Trophoblast cell (in vitro differentiated cells and primary cell): ENCODE data around the gene RIN3.
"Not testable (repeated sequence)": the region's sequence is repeated elsewhere in the genome, so short reads cannot be mapped to it uniquely, and the experiment has no call there.

Experiments used
- DNase-seq, 2 donors: peaks; one replicate each; pipeline ENCODE4 v3.0.0-alpha.2; 2016
- H2AFZ ChIP-seq: 2 replicates; pipeline ENCODE4 v1.6.1; 2013; ENCODE audit warnings: low read length, moderate library complexity, mild to moderate bottlenecking; ENCODE audit not compliant: insufficient read depth, poor library complexity
- H2AK5ac ChIP-seq: 2 replicates; pipeline ENCODE4 v1.6.1; 2013; ENCODE audit warnings: mild to moderate bottlenecking, low read length
- H2BK120ac ChIP-seq: 2 replicates; pipeline ENCODE4 v1.6.1; 2013; ENCODE audit warnings: low read length, mild to moderate bottlenecking, moderate library complexity; ENCODE audit not compliant: insufficient read depth, poor library complexity
- H2BK12ac ChIP-seq: 2 replicates; pipeline ENCODE4 v1.6.1; 2013; ENCODE audit warnings: mild to moderate bottlenecking, low read length, moderate library complexity
- H2BK5ac ChIP-seq: 2 replicates; pipeline ENCODE4 v1.6.1; 2013; ENCODE audit warnings: low read length, low read depth, moderate library complexity, mild to moderate bottlenecking; ENCODE audit not compliant: poor library complexity
- H3K14ac ChIP-seq: 2 replicates; pipeline ENCODE4 v1.6.1; 2013; ENCODE audit warnings: mild to moderate bottlenecking, low read length
- H3K18ac ChIP-seq: 2 replicates; pipeline ENCODE4 v1.6.1; 2013; ENCODE audit warnings: mild to moderate bottlenecking, low read length
- H3K23ac ChIP-seq: 2 replicates; pipeline ENCODE4 v1.6.1; 2013; ENCODE audit warnings: low read length
- H3K27ac ChIP-seq: 2 replicates; pipeline ENCODE4 v1.5.1; 2013; ENCODE audit warnings: low read depth, mild to moderate bottlenecking, inconsistent platforms, low read length, moderate library complexity
- H3K27me3 ChIP-seq: 2 replicates; pipeline ENCODE4 v1.6.1; 2013; ENCODE audit warnings: inconsistent platforms, mild to moderate bottlenecking, low read length, moderate library complexity; ENCODE audit not compliant: insufficient read depth
- H3K36me3 ChIP-seq, 2 experiments: 1 replicate in 1 of 2; 2 replicates in 1 of 2; pipeline ENCODE4 v1.6.1; 2013; ENCODE audit warnings: low read length in 2 of 2, mild to moderate bottlenecking in 2 of 2, moderate library complexity in 1 of 2; ENCODE audit not compliant: insufficient read depth in 2 of 2, control insufficient read depth in 1 of 2
- H3K4ac ChIP-seq: 2 replicates; pipeline ENCODE4 v1.6.1; 2013; ENCODE audit warnings: low read depth, mild to moderate bottlenecking, low read length, moderate library complexity
- H3K4me1 ChIP-seq, 2 experiments: 1 replicate in 1 of 2; 2 replicates in 1 of 2; pipeline ENCODE4 v1.6.1; 2013; ENCODE audit warnings: low read length in 2 of 2, mild to moderate bottlenecking in 2 of 2, moderate library complexity in 1 of 2; ENCODE audit not compliant: insufficient read depth in 2 of 2, control insufficient read depth in 1 of 2
- H3K4me2 ChIP-seq: 2 replicates; pipeline ENCODE4 v1.6.1; 2013; ENCODE audit warnings: inconsistent platforms, mild to moderate bottlenecking, low read length, moderate library complexity
- H3K4me3 ChIP-seq: 2 replicates; pipeline ENCODE4 v1.5.1; 2013; ENCODE audit warnings: mild to moderate bottlenecking, low read depth, low read length, inconsistent platforms
- H3K79me1 ChIP-seq: one replicate; pipeline ENCODE4 v1.6.1; 2013; ENCODE audit warnings: low read length
- H3K79me2 ChIP-seq: 2 replicates; pipeline ENCODE4 v1.6.1; 2013; ENCODE audit warnings: low read length, mild to moderate bottlenecking; ENCODE audit not compliant: control insufficient read depth, insufficient read depth, poor library complexity
- H3K9ac ChIP-seq: 2 replicates; pipeline ENCODE4 v1.6.1; 2013; ENCODE audit warnings: mild to moderate bottlenecking, low read length
- H3K9me3 ChIP-seq: 2 replicates; pipeline ENCODE4 v1.6.1; 2013; ENCODE audit warnings: low read depth, mild to moderate bottlenecking, control low read depth, inconsistent platforms, low read length; ENCODE audit not compliant: insufficient read depth
- H4K12ac ChIP-seq: 2 replicates; pipeline ENCODE4 v1.6.1; 2013; ENCODE audit warnings: low read depth, mild to moderate bottlenecking, low read length, moderate library complexity
- H4K8ac ChIP-seq: 2 replicates; pipeline ENCODE4 v1.6.1; 2013; ENCODE audit warnings: low read depth, mild to moderate bottlenecking, low read length, moderate library complexity
- H4K91ac ChIP-seq: one replicate; pipeline ENCODE4 v1.6.1; 2013; ENCODE audit warnings: low read depth, mild to moderate bottlenecking, low read length, moderate library complexity
- WGBS: extraction: QIAGEN DNeasy Blood & Tissue Kit; methylation state at CpG from one replicate; pipeline ENCODE4 v1.1.7; 2013; ENCODE audit warnings: missing lambda C conversion rate; ENCODE audit not compliant: insufficient read length, insufficient coverage; ENCODE audit errors: extremely low coverage; 5-methylcytosine and 5-hydroxymethylcytosine counted together

RIN3 gene

DNA sequence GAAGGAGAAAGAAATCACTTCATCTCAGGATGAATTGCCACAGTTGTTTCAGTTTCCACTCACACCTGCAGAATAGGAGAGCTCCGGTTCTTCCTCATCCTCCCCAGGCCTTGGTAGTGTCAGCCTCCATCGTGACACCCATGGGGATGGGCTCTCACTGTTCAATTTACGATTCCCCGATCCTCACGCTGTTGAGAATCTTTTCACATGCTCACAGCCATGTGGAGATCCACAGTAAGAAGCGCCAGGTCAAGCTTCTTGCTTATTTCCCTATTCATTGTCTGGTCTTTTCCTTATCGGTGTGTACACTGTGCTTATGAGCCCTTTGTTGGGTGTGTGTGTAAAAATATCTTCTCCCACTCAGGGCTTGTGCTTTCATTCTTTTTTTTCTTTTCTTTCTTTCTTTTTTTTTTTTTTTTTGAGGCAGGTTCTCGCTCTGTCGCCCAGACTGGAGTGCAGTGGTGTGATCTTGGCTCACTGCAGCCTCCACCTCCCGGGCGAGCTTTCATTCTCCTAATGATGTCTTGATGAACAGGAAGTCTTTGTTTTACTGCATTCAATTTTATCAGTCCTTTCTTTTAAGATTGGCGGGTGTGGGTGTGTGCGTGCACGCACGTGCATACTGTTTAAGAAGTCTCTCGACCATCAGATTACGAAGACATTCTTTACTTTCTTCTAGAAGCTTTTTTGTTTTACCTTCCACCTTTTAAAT lies 21.5 kb downstream of the RIN3 start:
- H3K79me1 ChIP-seq, result peaks cover 3% of the 10 kb centered on the region
- no peak overlapping the region for H4K12ac ChIP-seq
- H2BK5ac ChIP-seq, result no peak overlapping the region
- H3K9ac ChIP-seq, result no peak overlapping the region
- no peak overlapping the region for H3K4me3 ChIP-seq
- H3K23ac ChIP-seq, result no peak overlapping the region
- no peak overlapping the region for H4K91ac ChIP-seq
- no peak overlapping the region for H3K27ac ChIP-seq
- no peak overlapping the region for H2AFZ ChIP-seq
- no peaks in the 10 kb centered on the region for H3K27me3 ChIP-seq
- peaks cover 11 to 13% of the 10 kb centered on the region in 2 experiments for H3K4me1 ChIP-seq
- H3K79me2 ChIP-seq, result no peaks in the 10 kb centered on the region
- H3K14ac ChIP-seq, result no peak overlapping the region
- H2BK120ac ChIP-seq, result no peak overlapping the region
- no peak overlapping the region for H3K18ac ChIP-seq
- H3K9me3 ChIP-seq, result no peaks in the 10 kb centered on the region
- no peak for DNase-seq
- no peak overlapping the region for H2BK12ac ChIP-seq
- H3K4me2 ChIP-seq, result no peak overlapping the region
- H2AK5ac ChIP-seq, result no peak overlapping the region
- H3K36me3 ChIP-seq, result no peaks in the 10 kb centered on the region
- H3K4ac ChIP-seq, result no peak overlapping the region
- WGBS, result no CpG with 5 or more reads among the region's 17 CpGs
- H4K8ac ChIP-seq, result no peak overlapping the region

DNA sequence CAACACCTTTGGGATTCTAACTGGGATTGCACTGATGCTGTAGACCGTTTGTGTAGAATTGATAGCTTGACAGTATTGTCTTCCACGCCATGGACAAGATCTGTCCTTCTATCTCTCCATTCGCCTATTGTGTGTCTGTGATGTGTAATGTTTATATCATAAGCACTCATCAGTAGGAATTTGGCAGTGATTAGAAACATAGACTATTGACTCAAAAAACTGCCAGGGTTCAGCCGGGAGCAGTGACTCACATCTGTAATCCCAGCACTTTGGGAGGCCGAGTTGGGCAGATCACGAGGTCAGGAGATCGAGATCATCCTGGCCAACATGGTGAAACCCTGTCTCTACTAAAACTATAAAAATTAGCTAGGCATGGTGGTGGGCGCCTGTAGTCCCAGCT lies 22.6 kb downstream of the RIN3 start:
- not testable (repeated sequence) for H2AK5ac ChIP-seq, DNase-seq, H2AFZ ChIP-seq, H3K79me1 ChIP-seq, H3K4me3 ChIP-seq, H3K18ac ChIP-seq, H3K27ac ChIP-seq, H4K91ac ChIP-seq, H3K27me3 ChIP-seq, H3K9me3 ChIP-seq, H2BK12ac ChIP-seq, H3K4me2 ChIP-seq, H4K8ac ChIP-seq, H3K14ac ChIP-seq, H3K36me3 ChIP-seq, H3K79me2 ChIP-seq, H2BK5ac ChIP-seq, H3K4ac ChIP-seq, H2BK120ac ChIP-seq, H3K9ac ChIP-seq, H4K12ac ChIP-seq, H3K23ac ChIP-seq
- H3K4me1 ChIP-seq, result peaks cover 18 to 19% of the 10 kb centered on the region in 2 experiments
- WGBS, result no CpG with 5 or more reads among the region's 8 CpGs

DNA sequence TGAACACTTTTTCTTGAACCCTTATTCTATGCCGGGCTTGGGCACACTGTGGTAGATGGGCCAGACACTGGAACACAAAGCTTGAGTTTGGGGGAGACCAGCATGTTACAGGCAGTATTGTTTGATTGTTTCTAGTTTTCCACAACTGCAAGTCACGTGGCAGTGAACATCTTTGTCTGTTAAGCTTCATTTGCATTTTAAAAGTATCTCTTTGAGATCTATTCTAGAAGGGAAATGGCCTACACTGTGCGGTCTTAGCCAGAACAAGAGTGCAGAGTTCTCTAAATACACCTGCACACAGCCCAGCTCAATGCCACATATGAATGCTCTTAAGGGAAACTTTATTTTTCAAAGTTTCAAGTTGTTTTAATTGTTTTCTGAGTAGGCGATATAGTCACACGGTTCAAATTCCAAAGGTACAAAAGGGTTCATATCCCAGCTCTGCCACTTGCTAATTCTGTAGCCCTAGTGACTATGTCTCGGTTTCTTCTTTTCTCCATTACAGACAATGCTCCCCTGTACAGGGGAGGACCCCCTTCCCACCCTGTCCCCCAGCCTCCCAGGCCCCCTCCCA lies 24.9 kb downstream of the RIN3 start:
- DNase-seq, result no peak
- H3K4me2 ChIP-seq, result no peak overlapping the region
- WGBS, result no CpG with 5 or more reads among the region's 6 CpGs

GRCh38 chr14:92539419-92539818 lies 25.8 kb downstream of the RIN3 start:
- H2AK5ac ChIP-seq, result no peak overlapping the region
- H3K4me3 ChIP-seq, result no peak overlapping the region
- H3K14ac ChIP-seq, result no peak overlapping the region
- no peak for DNase-seq
- H3K4ac ChIP-seq, result no peak overlapping the region
- H4K12ac ChIP-seq, result no peak overlapping the region
- no CpG with 5 or more reads among the region's 3 CpGs for WGBS
- H2BK5ac ChIP-seq, result no peak overlapping the region
- peaks cover 22 to 29% of the 10 kb centered on the region in 2 experiments for H3K4me1 ChIP-seq
- peak overlapping the region; percentile 62 for H3K27ac ChIP-seq
- H3K4me2 ChIP-seq, result no peak overlapping the region
- H4K8ac ChIP-seq, result no peak overlapping the region
- H3K9me3 ChIP-seq, result no peaks in the 10 kb centered on the region
- H4K91ac ChIP-seq, result peak overlapping the region; percentile 56
- H2BK120ac ChIP-seq, result peak overlapping the region; percentile 4
- no peaks in the 10 kb centered on the region for H3K36me3 ChIP-seq
- H3K27me3 ChIP-seq, result no peaks in the 10 kb centered on the region
- H3K23ac ChIP-seq, result no peak overlapping the region
- peaks cover 2% of the 10 kb centered on the region for H3K79me2 ChIP-seq
- no peak overlapping the region for H3K18ac ChIP-seq
- H2AFZ ChIP-seq, result no peak overlapping the region
- H3K79me1 ChIP-seq, result peaks cover 11% of the 10 kb centered on the region
- H2BK12ac ChIP-seq, result no peak overlapping the region
- no peak overlapping the region for H3K9ac ChIP-seq

More for the DNA sequence above, 24.9 kb downstream of the RIN3 start:
- H3K27ac ChIP-seq, result no peak overlapping the region
- peak overlapping the region; percentile 2 for H4K91ac ChIP-seq
- H2BK12ac ChIP-seq, result no peak overlapping the region
- no peak overlapping the region for H3K14ac ChIP-seq
- no peak overlapping the region for H2BK120ac ChIP-seq
- H3K27me3 ChIP-seq, result no peaks in the 10 kb centered on the region
- H3K4me1 ChIP-seq, result peaks cover 16 to 23% of the 10 kb centered on the region in 2 experiments
- H3K4ac ChIP-seq, result no peak overlapping the region
- H3K36me3 ChIP-seq, result no peaks in the 10 kb centered on the region
- no peak overlapping the region for H2AK5ac ChIP-seq
- no peaks in the 10 kb centered on the region for H3K9me3 ChIP-seq
- H2AFZ ChIP-seq, result no peak overlapping the region
- no peak overlapping the region for H2BK5ac ChIP-seq
- H3K23ac ChIP-seq, result no peak overlapping the region
- no peak overlapping the region for H3K4me3 ChIP-seq
- H3K9ac ChIP-seq, result no peak overlapping the region
- H3K18ac ChIP-seq, result no peak overlapping the region
- H3K79me1 ChIP-seq, result peaks cover 8% of the 10 kb centered on the region
- H4K12ac ChIP-seq, result no peak overlapping the region
- H4K8ac ChIP-seq, result no peak overlapping the region
- peaks cover 2% of the 10 kb centered on the region for H3K79me2 ChIP-seq
